HL-60 (cell line): Measurements from ENCODE around the gene FAAP20.

ENCODE experiments used
- DNase-seq, 2 experiments: peaks; one replicate each; pipeline ENCODE4 v3.0.0-alpha.2; 2010 to 2020; ENCODE audit warnings: low read depth in 1 of 2, low spot score in 1 of 2
- H3K27ac ChIP-seq: fragments of 250-450 bp; sonication (Bioruptor Pico); replicated peaks from 2 replicates; pipeline ENCODE4 v1.5.1; 2020; ENCODE audit warnings: mild to moderate bottlenecking, moderate library complexity
- H3K27me3 ChIP-seq: fragments of 250-450 bp; sonication (Bioruptor Pico); 2 replicates; pipeline ENCODE4 v1.5.1; 2021; ENCODE audit warnings: mild to moderate bottlenecking, moderate library complexity; ENCODE audit not compliant: insufficient read depth, poor library complexity, severe bottlenecking
- H3K4me3 ChIP-seq: replicated peaks from 2 replicates; pipeline ENCODE4 v1.5.1; 2011; ENCODE audit warnings: mild to moderate bottlenecking, control low read depth, low read length; ENCODE audit not compliant: insufficient read depth
- CTCF ChIP-seq: IDR thresholded peaks from one replicate; pipeline ENCODE4 v1.5.1; 2011; ENCODE audit warnings: low read length, control low read depth, inconsistent platforms; ENCODE audit not compliant: insufficient read depth
- GABPA ChIP-seq: IDR thresholded peaks from 2 replicates; pipeline ENCODE4 v1.6.1; 2012; ENCODE audit warnings: low read depth
- POLR2AphosphoS5 ChIP-seq: IDR thresholded peaks from 2 replicates; pipeline ENCODE4 v1.6.1; 2012; ENCODE audit warnings: low read depth
- REST ChIP-seq: IDR thresholded peaks from 2 replicates; pipeline ENCODE4 v1.6.1; 2012; ENCODE audit warnings: low read depth; ENCODE audit not compliant: insufficient replicate concordance
- SPI1 ChIP-seq: IDR thresholded peaks from 2 replicates; pipeline ENCODE4 v1.6.1; 2012; ENCODE audit warnings: low read depth, mild to moderate bottlenecking, borderline replicate concordance

Gene FAAP20

GRCh38 chr1:2180297-2181245 lies 14.0 kb downstream of the FAAP20 start:
- DNase-seq = no peak
- Histone ChIP-seq H3K27ac (no peak overlapping the region), H3K27me3 (no peaks in the 10 kb centered on the region), H3K4me3 (no peak overlapping the region)
- TF ChIP-seq SPI1 (no peak), GABPA (no peak), POLR2AphosphoS5 (no peak), CTCF (no peak), REST (no peak)

GRCh38 chr1:2179283-2180013 lies 15.1 kb downstream of the FAAP20 start:
- TF ChIP-seq CTCF (no peak), REST (no peak), SPI1 (no peak), GABPA (no peak), POLR2AphosphoS5 (no peak)
- H3K27me3 ChIP-seq = no peaks in the 10 kb centered on the region
- H3K4me3 ChIP-seq = no peak overlapping the region
- DNase-seq = no peak
- no peak overlapping the region for H3K27ac ChIP-seq

GRCh38 chr1:2178875-2179274 lies 15.7 kb downstream of the FAAP20 start:
- Histone ChIP-seq H3K27ac (no peak overlapping the region), H3K27me3 (no peaks in the 10 kb centered on the region), H3K4me3 (no peak overlapping the region)
- DNase-seq = no peak
- TF ChIP-seq GABPA (no peak), REST (no peak), CTCF (no peak), POLR2AphosphoS5 (no peak), SPI1 (no peak)
